Measurements from ENCODE around the gene SYTL3. TPM values are rescaled to one million over a fixed set of nuclear protein-coding genes. Genes with fewer than 3 reads are reported as not detected.

SYTL3 gene
- total RNA-seq, 1 experiment from 2014 or later = 0.09 TPM

DNA sequence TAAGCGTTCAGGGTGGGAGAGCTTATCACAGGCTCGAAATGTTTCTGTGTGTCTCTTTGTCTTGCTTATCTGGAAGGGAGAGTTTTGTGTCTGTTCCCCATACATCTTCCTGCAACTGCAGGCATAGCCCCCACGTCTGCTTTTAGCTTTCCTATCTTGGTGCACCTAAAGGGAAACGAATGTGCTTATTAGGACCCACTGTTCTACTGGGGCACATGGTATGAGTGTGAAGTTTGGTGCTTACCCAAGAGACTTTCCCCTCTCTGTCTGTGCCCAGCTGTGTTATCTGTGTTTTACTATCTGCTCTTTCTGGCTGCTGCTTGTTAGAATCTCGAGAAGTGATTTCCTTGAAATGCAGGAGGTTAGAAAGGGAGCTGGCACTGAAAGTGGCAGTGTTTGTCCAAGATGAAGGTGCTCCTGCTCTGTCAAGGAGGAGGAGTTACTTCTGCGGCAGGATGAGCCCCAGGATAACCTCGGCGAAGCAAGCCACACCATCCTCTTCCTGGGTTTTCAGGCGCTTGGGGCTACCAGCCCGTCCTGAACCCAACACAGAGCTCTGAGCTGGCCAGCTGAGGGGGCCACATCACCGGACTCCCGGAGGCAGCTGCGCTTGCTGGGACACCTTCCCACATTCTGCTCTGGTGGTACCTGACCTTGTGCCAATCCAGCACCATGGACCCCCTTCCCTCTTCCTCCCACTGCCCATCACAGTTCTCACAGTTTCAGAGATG, 28.7 kb upstream of the SYTL3 start:
- no peaks in the 10 kb centered on the region; a peak in 2 of 4 replicates for H3K4me1 Mint-ChIP-seq
- H4K20me1 ChIP-seq (ENCODE audit: control insufficient read depth, insufficient read depth, insufficient read length) = no peaks in the 10 kb centered on the region
- no peaks in the 10 kb centered on the region for H3K27me3 Mint-ChIP-seq (ENCODE audit: low read depth)
- H2AFZ ChIP-seq (ENCODE audit: low read length) = no peak overlapping the region
- no peak for DNase-seq
- no peak overlapping the region for H2BK120ac ChIP-seq (ENCODE audit: low read depth, low read length, poor library complexity, severe bottlenecking)
- H3K56ac ChIP-seq (ENCODE audit: insufficient read length, low read depth, low read length) = no peak overlapping the region
- H3K79me2 ChIP-seq (ENCODE audit: insufficient read depth, low read length) = no peaks in the 10 kb centered on the region
- H4K91ac ChIP-seq (ENCODE audit: insufficient read length, low read depth, low read length) = no peak overlapping the region
- no peaks in the 10 kb centered on the region for H3K9me3 Mint-ChIP-seq
- H3K79me1 ChIP-seq (ENCODE audit: insufficient read depth, low read depth, low read length, poor library complexity, severe bottlenecking) = no peaks in the 10 kb centered on the region
- no peak overlapping the region for H2BK15ac ChIP-seq (ENCODE audit: low read depth, low read length)
- H3K27ac ChIP-seq (ENCODE audit: insufficient read length, low read depth, low read length) = no peak overlapping the region
- no CpG with 5 or more reads among the region's 13 CpGs for WGBS (ENCODE audit: extremely low coverage, insufficient read length, low lambda C conversion rate)
- H3K27ac Mint-ChIP-seq = peak overlapping the region in 2 of 3 experiments; percentile 19 to 40; a peak in 2 of 7 replicates
- H3K23me2 ChIP-seq (ENCODE audit: insufficient read length, low read depth, low read length, poor library complexity, severe bottlenecking) = no peaks in the 10 kb centered on the region
- TF ChIP-seq, protein P1, sequence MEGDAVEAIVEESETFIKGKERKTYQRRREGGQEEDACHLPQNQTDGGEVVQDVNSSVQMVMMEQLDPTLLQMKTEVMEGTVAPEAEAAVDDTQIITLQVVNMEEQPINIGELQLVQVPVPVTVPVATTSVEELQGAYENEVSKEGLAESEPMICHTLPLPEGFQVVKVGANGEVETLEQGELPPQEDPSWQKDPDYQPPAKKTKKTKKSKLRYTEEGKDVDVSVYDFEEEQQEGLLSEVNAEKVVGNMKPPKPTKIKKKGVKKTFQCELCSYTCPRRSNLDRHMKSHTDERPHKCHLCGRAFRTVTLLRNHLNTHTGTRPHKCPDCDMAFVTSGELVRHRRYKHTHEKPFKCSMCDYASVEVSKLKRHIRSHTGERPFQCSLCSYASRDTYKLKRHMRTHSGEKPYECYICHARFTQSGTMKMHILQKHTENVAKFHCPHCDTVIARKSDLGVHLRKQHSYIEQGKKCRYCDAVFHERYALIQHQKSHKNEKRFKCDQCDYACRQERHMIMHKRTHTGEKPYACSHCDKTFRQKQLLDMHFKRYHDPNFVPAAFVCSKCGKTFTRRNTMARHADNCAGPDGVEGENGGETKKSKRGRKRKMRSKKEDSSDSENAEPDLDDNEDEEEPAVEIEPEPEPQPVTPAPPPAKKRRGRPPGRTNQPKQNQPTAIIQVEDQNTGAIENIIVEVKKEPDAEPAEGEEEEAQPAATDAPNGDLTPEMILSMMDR (conservative IDR thresholded peaks at IDR 0.05) = no peak
- H2BK12ac ChIP-seq (ENCODE audit: insufficient read length, low read depth, low read length) = no peak overlapping the region
- no peak overlapping the region for H3K4ac ChIP-seq (ENCODE audit: low read depth, low read length)
- H3T11ph ChIP-seq (ENCODE audit: low read length) = no peak overlapping the region
- H3K9me3 ChIP-seq (ENCODE audit: control insufficient read depth, low read depth, low read length) = no peaks in the 10 kb centered on the region
- H4K8ac ChIP-seq (replicated peaks; ENCODE audit: insufficient read length, low read depth, low read length) = no peak overlapping the region
- H3K27me3 ChIP-seq (ENCODE audit: insufficient read depth, low read length) = no peaks in the 10 kb centered on the region
- no peak overlapping the region for H3K18ac ChIP-seq (ENCODE audit: insufficient read length, low read depth, low read length)
- H2BK20ac ChIP-seq (ENCODE audit: low read depth, low read length, poor library complexity, severe bottlenecking) = no peak overlapping the region
- no peak overlapping the region for H3K23ac ChIP-seq (ENCODE audit: insufficient read length, low read depth, low read length)
- no peak overlapping the region for H3K4me3 Mint-ChIP-seq
- H3K14ac ChIP-seq (ENCODE audit: insufficient read depth, low read length) = no peak overlapping the region
- H2BK5ac ChIP-seq (ENCODE audit: insufficient read length, low read length) = no peak overlapping the region
- no peak overlapping the region for H3K9ac ChIP-seq (ENCODE audit: extremely low read depth, insufficient read length, low read length)
- H4K5ac ChIP-seq (ENCODE audit: insufficient read length, low read depth, low read length) = no peak overlapping the region
- no peak overlapping the region for H2AK5ac ChIP-seq (ENCODE audit: insufficient read length, low read length)
- H3K36me3 Mint-ChIP-seq (ENCODE audit: insufficient read depth in 1 of 3, low read depth in 3 of 3) = peaks cover 16 to 72% (median 57%) of the 10 kb centered on the region in 3 experiments; a peak in 6 of 7 replicates
- no peak overlapping the region for H3K4me2 ChIP-seq (ENCODE audit: insufficient read depth, insufficient read length, low read length)
- no peaks in the 10 kb centered on the region for H3K4me1 ChIP-seq (ENCODE audit: insufficient read depth, low read length)

All from H9 (cell line).